ENCODE measurements around the gene SAMD9. TPM values are rescaled to one million over a fixed set of nuclear protein-coding genes. Genes with fewer than 3 reads are reported as not detected.

SAMD9 gene
- total and polyA plus RNA-seq, 2 experiments from 2014 or later = 0.17 TPM; not detected in 1

- Histone ChIP-seq H3K27ac (ENCODE audit: low read depth) (no peak overlapping the region), H3K4me3 (no peak overlapping the region), H3K79me2 (replicated peaks; ENCODE audit: insufficient read depth) (no peaks in the 10 kb centered on the region), H2AFZ (no peak overlapping the region), H3K36me3 (ENCODE audit: insufficient read depth) (no peaks in the 10 kb centered on the region), H3K4me2 (no peak overlapping the region), H3F3A (replicated peaks; ENCODE audit: low read depth) (no peaks in the 10 kb centered on the region), H3K4me1 (ENCODE audit: insufficient read depth) (no peaks in the 10 kb centered on the region), H4K20me1 (replicated peaks; ENCODE audit: insufficient read depth) (no peaks in the 10 kb centered on the region), H3K9me2 (ENCODE audit: insufficient read depth) (0 out of 2 replicates have a peak, but pooled peaks cover 3% of the 10 kb centered on the region), H3K27me3 (ENCODE audit: insufficient read depth) (no peaks in the 10 kb centered on the region)
- DNase-seq (ENCODE audit: low spot score) (no peak), ATAC-seq (no peak)
- Mint-ChIP-seq H3K27ac (no peak overlapping the region), H3K9me3 (peaks cover 4% of the 10 kb centered on the region; the same call in 1 of the 3 replicates), H3K4me1 (no peaks in the 10 kb centered on the region), H3K4me3 (no peak overlapping the region), H3K36me3 (ENCODE audit: low read depth) (no peaks in the 10 kb centered on the region), H3K27me3 (ENCODE audit: insufficient read depth, low read depth, poor library complexity) (peaks cover 5% of the 10 kb centered on the region)
- TF ChIP-seq CREB1 (CRISPR knock-in tag; IDR thresholded peaks at IDR 0.05; ENCODE audit: low read depth) (no peak), ZNF114 (CRISPR knock-in tag; IDR thresholded peaks at IDR 0.05) (no peak), REST (IDR thresholded peaks at IDR 0.05; ENCODE audit: unreplicated experiment) (no peak), EZH2phosphoT487 (IDR thresholded peaks at IDR 0.05; ENCODE audit: unreplicated experiment) (no peak), EZH2 (IDR thresholded peaks at IDR 0.05; ENCODE audit: low read depth, unreplicated experiment) (no peak), JUNB (IDR thresholded peaks at IDR 0.05; ENCODE audit: unreplicated experiment) (no peak), STAT1 (IDR thresholded peaks at IDR 0.05; ENCODE audit: unreplicated experiment) (no peak), NANOG (IDR thresholded peaks at IDR 0.05; ENCODE audit: borderline replicate concordance) (no peak), ZNF462 (CRISPR knock-in tag; IDR thresholded peaks at IDR 0.05) (no peak), ETS1 (IDR thresholded peaks at IDR 0.05) (no peak), ZNF331 (CRISPR knock-in tag; IDR thresholded peaks at IDR 0.05; ENCODE audit: low read depth) (no peak), POLR2AphosphoS5 (IDR thresholded peaks at IDR 0.05; ENCODE audit: low read depth) (no peak), CTCF (conservative IDR thresholded peaks at IDR 0.05; ENCODE audit: low read depth in 2 of 2) (no peak)
Observed at GRCh38 chr7:93164766-93165165, 47.0 kb upstream of the SAMD9 start.
